ENCODE data around the gene KIAA1217.

The KIAA1217 gene

DNA sequence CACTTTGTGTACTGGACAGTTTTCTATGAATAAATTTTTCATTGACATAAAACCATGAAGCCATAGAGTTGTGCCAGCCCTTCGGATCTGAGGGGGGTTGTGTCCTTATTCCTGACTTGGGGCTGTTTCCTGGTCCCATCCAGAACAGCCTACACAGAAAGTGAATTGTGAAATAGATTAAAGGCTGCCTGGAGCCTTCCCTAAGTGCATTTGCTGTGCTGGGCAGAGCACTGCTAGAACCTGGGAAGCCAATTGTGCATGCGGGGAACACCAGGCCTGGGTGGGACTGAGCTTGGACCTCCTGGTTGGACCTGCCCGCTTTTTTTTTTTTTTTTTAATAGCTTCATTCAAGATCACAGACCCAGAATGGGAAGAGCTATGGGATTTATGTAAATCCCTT is 275.8 kb downstream of the KIAA1217 start:
- TF ChIP-seq EZH2phosphoT487 (conservative IDR thresholded peaks at IDR 0.05; ENCODE audit: low read length), result no peak
- TF ChIP-seq, protein P1, sequence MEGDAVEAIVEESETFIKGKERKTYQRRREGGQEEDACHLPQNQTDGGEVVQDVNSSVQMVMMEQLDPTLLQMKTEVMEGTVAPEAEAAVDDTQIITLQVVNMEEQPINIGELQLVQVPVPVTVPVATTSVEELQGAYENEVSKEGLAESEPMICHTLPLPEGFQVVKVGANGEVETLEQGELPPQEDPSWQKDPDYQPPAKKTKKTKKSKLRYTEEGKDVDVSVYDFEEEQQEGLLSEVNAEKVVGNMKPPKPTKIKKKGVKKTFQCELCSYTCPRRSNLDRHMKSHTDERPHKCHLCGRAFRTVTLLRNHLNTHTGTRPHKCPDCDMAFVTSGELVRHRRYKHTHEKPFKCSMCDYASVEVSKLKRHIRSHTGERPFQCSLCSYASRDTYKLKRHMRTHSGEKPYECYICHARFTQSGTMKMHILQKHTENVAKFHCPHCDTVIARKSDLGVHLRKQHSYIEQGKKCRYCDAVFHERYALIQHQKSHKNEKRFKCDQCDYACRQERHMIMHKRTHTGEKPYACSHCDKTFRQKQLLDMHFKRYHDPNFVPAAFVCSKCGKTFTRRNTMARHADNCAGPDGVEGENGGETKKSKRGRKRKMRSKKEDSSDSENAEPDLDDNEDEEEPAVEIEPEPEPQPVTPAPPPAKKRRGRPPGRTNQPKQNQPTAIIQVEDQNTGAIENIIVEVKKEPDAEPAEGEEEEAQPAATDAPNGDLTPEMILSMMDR (IDR thresholded peaks at IDR 0.05; ENCODE audit: insufficient read depth, low read length, poor library complexity, severe bottlenecking), result no peak

DNA sequence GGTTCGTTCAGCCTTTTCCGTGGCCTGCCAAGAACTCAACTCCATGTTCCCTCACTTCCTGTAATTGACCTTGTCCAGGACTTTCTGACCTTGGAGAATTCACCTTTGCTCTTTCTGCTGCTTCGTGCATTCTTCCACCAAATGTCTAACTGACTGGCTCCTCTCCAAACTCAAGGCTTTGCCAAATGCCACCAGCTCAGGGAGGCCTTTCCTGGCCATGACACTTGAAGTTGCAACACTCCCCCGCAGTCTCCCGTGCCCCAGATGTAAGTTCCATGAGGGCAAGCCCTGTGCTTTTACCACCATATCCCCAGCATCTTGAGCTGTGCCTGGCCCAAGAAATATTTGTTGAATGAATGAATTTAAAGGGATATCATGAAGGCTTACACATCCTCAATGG is 276.4 kb downstream of the KIAA1217 start:
- Histone ChIP-seq H3K4me3 (ENCODE audit: insufficient read depth, low read length, poor library complexity, severe bottlenecking) (no peak overlapping the region), H3K27ac (ENCODE audit: low read depth, low read length) (no peak overlapping the region), H2AFZ (ENCODE audit: low read depth, low read length, severe bottlenecking) (no peak overlapping the region), H3K9me3 (ENCODE audit: insufficient read depth, low read length) (no peaks in the 10 kb centered on the region), H4K20me1 (ENCODE audit: low read depth, low read length) (no peaks in the 10 kb centered on the region), H3K9ac (ENCODE audit: low read length) (no peak overlapping the region), H3K79me2 (ENCODE audit: insufficient read depth, low read length) (no peaks in the 10 kb centered on the region), H3K4me2 (ENCODE audit: low read depth, low read length, poor library complexity, severe bottlenecking) (no peak overlapping the region), H3F3A (ENCODE audit: insufficient read depth) (no peaks in the 10 kb centered on the region), H3K36me3 (ENCODE audit: low read length) (no peaks in the 10 kb centered on the region), H3K27me3 (ENCODE audit: low read length) (no peaks in the 10 kb centered on the region), H3K9me2 (replicated peaks; ENCODE audit: insufficient read depth, low read length) (no peaks in the 10 kb centered on the region)
- TF ChIP-seq, protein P1 (IDR thresholded peaks at IDR 0.05; ENCODE audit: insufficient read depth, low read length, poor library complexity, severe bottlenecking), result no peak
- no peak for TF ChIP-seq EZH2phosphoT487 (conservative IDR thresholded peaks at IDR 0.05; ENCODE audit: low read length)

More for the DNA sequence above, 275.8 kb downstream of the KIAA1217 start:
- Histone ChIP-seq H3K4me2 (ENCODE audit: low read depth, low read length, poor library complexity, severe bottlenecking) (no peak overlapping the region), H4K20me1 (ENCODE audit: low read depth, low read length) (no peaks in the 10 kb centered on the region), H3K9me2 (replicated peaks; ENCODE audit: insufficient read depth, low read length) (no peaks in the 10 kb centered on the region), H3F3A (ENCODE audit: insufficient read depth) (no peaks in the 10 kb centered on the region), H2AFZ (ENCODE audit: low read depth, low read length, severe bottlenecking) (no peak overlapping the region), H3K27me3 (ENCODE audit: low read length) (no peaks in the 10 kb centered on the region), H3K9ac (ENCODE audit: low read length) (no peak overlapping the region), H3K9me3 (ENCODE audit: insufficient read depth, low read length) (no peaks in the 10 kb centered on the region), H3K27ac (ENCODE audit: low read depth, low read length) (no peak overlapping the region), H3K4me3 (ENCODE audit: insufficient read depth, low read length, poor library complexity, severe bottlenecking) (no peak overlapping the region), H3K36me3 (ENCODE audit: low read length) (no peaks in the 10 kb centered on the region), H3K79me2 (ENCODE audit: insufficient read depth, low read length) (no peaks in the 10 kb centered on the region)

DNA sequence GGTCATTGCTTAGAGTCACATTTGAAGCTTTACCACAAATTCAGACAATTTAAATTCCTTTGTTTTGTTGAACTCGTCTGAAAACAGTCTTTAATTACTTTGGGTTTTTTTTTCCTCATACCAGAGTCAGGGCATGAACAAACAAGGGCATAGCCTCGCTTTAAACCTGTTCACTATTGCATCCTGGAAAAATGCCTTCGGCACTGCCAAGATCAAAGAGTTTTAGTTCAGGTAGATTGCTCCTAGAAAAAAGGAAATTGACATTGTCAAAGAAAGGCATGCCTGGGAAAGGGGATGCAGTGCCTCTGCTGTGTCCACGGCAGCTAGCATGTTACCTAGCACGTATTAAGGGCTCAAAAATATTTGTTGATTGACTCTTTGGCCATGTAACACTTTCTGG is 279.7 kb downstream of the KIAA1217 start:
- no peaks in the 10 kb centered on the region for H4K20me1 ChIP-seq (ENCODE audit: low read depth, low read length)
- H3K27me3 ChIP-seq (ENCODE audit: low read length), result no peaks in the 10 kb centered on the region
- no peaks in the 10 kb centered on the region for H3K36me3 ChIP-seq (ENCODE audit: low read length)
- no peak overlapping the region for H2AFZ ChIP-seq (ENCODE audit: low read depth, low read length, severe bottlenecking)
- H3K9me3 ChIP-seq (ENCODE audit: insufficient read depth, low read length), result no peaks in the 10 kb centered on the region
- H3K4me3 ChIP-seq (ENCODE audit: insufficient read depth, low read length, poor library complexity, severe bottlenecking), result no peak overlapping the region
- no peak overlapping the region for H3K4me2 ChIP-seq (ENCODE audit: low read depth, low read length, poor library complexity, severe bottlenecking)
- TF ChIP-seq EZH2phosphoT487 (conservative IDR thresholded peaks at IDR 0.05; ENCODE audit: low read length), result no peak
- TF ChIP-seq, protein P1 (IDR thresholded peaks at IDR 0.05; ENCODE audit: insufficient read depth, low read length, poor library complexity, severe bottlenecking), result no peak
- H3K9me2 ChIP-seq (replicated peaks; ENCODE audit: insufficient read depth, low read length), result no peaks in the 10 kb centered on the region
- no peak overlapping the region for H3K9ac ChIP-seq (ENCODE audit: low read length)
- no peak overlapping the region for H3K27ac ChIP-seq (ENCODE audit: low read depth, low read length)
- H3K79me2 ChIP-seq (ENCODE audit: insufficient read depth, low read length), result no peaks in the 10 kb centered on the region
- no peaks in the 10 kb centered on the region for H3F3A ChIP-seq (ENCODE audit: insufficient read depth)
